Keratinocyte (primary cell): Measurements from ENCODE around the gene TAMM41.

Source experiments
- CTCF ChIP-seq, 3 experiments: IDR thresholded peaks in 1 of 3; conservative IDR thresholded peaks in 1 of 3; optimal IDR thresholded peaks in 1 of 3; 2 replicates in 2 of 3; 3 replicates in 1 of 3; pipeline versions ENCODE3 to v1.5.1; 2011; ENCODE audit warnings: low read length in 3 of 3, mild to moderate bottlenecking in 3 of 3, moderate library complexity in 2 of 3, control low read depth in 1 of 3, inconsistent platforms in 1 of 3; ENCODE audit not compliant: insufficient read depth in 2 of 3; ENCODE audit errors: extremely low read depth in 1 of 3
- EZH2 ChIP-seq: IDR thresholded peaks from one replicate; pipeline ENCODE4 v1.6.1; 2012; ENCODE audit warnings: inconsistent platforms, mild to moderate bottlenecking, low read length, moderate library complexity

DNA sequence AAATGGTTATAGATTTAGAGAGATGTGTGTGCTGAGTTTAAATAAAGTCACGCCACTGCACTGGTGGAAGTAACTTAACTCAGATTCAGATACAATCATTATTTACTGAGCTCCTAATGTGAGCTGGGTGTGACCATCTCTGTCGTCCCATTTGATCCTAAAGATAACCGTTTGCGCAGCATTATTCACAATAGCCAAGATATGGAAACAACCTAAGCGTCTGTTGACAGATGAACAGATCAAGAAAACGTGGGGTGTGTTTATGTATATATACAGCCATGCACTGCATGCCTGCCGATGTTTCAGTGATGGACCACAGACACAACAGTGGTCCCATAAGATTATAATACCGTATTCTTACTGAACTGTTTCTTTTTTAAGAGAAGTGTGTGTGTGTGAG, 71.2 kb downstream of the TAMM41 start:
- no peak for TF ChIP-seq CTCF (optimal IDR thresholded peaks at IDR 0.05 in 1 of 3, IDR thresholded peaks at IDR 0.05 in 1 of 3, conservative IDR thresholded peaks at IDR 0.05 in 1 of 3; ENCODE audit: extremely low read depth in 1 of 3, insufficient read depth in 2 of 3, low read length in 3 of 3)
- no peak for TF ChIP-seq EZH2
